ENCODE results near the gene GFAP.

GFAP gene

GRCh38 chr17:44904001-44904984 lies 11.0 kb downstream of the GFAP start:
- TF ChIP-seq, protein P1, sequence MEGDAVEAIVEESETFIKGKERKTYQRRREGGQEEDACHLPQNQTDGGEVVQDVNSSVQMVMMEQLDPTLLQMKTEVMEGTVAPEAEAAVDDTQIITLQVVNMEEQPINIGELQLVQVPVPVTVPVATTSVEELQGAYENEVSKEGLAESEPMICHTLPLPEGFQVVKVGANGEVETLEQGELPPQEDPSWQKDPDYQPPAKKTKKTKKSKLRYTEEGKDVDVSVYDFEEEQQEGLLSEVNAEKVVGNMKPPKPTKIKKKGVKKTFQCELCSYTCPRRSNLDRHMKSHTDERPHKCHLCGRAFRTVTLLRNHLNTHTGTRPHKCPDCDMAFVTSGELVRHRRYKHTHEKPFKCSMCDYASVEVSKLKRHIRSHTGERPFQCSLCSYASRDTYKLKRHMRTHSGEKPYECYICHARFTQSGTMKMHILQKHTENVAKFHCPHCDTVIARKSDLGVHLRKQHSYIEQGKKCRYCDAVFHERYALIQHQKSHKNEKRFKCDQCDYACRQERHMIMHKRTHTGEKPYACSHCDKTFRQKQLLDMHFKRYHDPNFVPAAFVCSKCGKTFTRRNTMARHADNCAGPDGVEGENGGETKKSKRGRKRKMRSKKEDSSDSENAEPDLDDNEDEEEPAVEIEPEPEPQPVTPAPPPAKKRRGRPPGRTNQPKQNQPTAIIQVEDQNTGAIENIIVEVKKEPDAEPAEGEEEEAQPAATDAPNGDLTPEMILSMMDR (IDR thresholded peaks at IDR 0.05; ENCODE audit: borderline replicate concordance, insufficient read depth, low read depth, low read length): no peak
- no peak overlapping the region for H3K4me3 ChIP-seq (ENCODE audit: low read depth, low read length)

DNA sequence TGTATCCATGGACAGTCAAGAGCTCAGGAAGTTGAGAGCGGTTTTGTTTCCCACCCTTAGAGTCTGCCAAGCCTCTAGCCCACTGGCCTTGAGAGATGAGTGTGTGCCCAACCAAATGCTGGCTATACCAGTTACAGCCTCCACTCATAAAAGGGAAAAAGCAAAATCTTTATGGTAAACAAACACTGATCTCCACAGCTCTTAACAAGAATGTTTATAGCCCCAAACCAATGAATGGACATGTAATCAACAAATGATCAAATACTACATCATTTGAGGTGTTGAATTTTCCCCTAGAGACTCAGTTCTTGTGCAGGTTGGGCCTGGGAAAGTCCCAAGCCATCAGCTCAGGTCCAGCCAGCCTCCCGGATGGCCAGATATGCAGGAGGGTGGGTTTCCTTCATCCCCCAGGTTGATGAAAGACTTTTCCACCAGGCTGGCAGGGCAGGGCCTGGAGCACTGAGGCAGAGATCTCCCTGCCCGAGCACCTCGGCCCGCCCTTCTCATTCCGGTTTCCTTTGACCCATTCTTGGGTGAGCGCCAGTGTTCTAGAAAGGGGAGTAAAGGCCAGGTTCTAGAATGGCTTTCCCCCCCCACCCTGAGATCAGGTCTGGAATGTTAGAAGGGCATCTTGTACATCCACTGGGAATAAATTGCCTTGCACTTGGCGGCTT lies 12.2 kb downstream of the GFAP start:
- no peak overlapping the region for H3K4me3 ChIP-seq (ENCODE audit: low read depth, low read length)
- TF ChIP-seq, protein P1 (IDR thresholded peaks at IDR 0.05; ENCODE audit: borderline replicate concordance, insufficient read depth, low read depth, low read length): no peak

DNA sequence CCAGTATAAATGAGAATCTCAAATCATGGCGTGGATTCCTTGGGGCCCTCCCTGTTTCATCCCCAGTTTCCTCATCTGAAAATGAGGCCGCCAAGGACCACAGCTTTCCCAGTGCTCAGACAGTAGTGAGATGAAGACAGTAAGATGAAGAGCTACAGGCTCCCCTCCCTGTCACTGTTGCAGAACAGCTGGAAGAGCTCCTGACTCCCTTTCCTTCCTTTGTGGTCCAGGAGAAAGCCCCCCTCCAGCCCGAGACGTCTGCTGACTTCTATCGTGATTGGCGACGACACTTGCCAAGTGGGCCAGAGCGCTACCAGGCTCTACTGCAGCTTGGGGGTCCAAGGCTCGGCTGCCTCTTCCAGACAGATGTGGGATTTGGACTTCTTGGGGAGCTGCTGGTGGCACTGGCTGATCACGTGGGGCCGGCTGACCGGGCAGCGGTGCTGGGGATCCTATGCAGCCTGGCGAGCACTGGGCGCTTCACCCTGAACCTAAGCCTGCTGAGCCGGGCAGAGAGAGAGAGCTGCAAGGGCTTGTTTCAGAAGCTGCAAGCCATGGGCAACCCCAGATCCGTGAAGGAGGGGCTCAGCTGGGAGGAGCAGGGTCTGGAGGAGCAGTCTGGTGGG lies 13.1 kb downstream of the GFAP start:
- no peak overlapping the region for H3K4me3 ChIP-seq (ENCODE audit: low read depth, low read length)
- TF ChIP-seq, protein P1 (IDR thresholded peaks at IDR 0.05; ENCODE audit: borderline replicate concordance, insufficient read depth, low read depth, low read length): no peak

DNA sequence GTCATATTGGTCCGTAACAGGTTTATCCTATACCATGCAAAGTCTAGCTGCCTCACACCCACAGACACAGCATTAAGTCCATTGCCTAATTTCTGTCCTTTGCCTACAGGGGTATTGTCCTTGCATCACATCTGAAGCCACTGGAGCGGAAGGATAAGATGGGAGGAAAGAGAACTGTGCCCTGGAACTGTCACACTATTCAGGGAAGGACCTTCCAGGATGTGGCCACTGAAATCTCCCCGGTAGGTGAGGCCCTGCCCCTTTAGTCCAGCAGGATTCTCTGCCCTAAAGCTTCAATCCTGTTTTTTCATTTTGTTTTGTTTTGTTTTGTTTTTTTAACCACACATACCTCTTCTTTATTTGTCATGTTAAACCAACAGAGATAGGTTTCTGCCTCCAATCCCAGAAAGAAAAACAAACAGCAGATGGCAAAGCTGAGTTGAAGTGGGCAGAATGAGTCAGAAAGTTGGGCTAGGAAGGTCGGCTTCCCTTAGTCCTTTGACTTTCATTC lies 13.8 kb downstream of the GFAP start:
- TF ChIP-seq, protein P1 (IDR thresholded peaks at IDR 0.05; ENCODE audit: borderline replicate concordance, insufficient read depth, low read depth, low read length): no peak
- no peak overlapping the region for H3K4me3 ChIP-seq (ENCODE audit: low read depth, low read length)

GRCh38 chr17:44900894-44901293 lies 14.4 kb downstream of the GFAP start:
- TF ChIP-seq, protein P1 (IDR thresholded peaks at IDR 0.05; ENCODE audit: borderline replicate concordance, insufficient read depth, low read depth, low read length): no peak
- H3K4me3 ChIP-seq (ENCODE audit: low read depth, low read length): no peak overlapping the region

GRCh38 chr17:44899074-44899782 lies 16.1 kb downstream of the GFAP start, which contains the start of gene EFTUD2:
Gene EFTUD2, minus strand, starts transcription at chr17:44899445. Its CDS starts 4,924 bp downstream, at chr17:44894521.
- peak within 1 kb of the TSS; percentile 75 for H3K4me3 ChIP-seq (ENCODE audit: low read depth, low read length)
- TF ChIP-seq, protein P1 (IDR thresholded peaks at IDR 0.05; ENCODE audit: borderline replicate concordance, insufficient read depth, low read depth, low read length): no peak

Data from GM12875 (cell line).